ENCODE data around the gene KIF16B. TPM values are rescaled to one million over a fixed set of nuclear protein-coding genes. Genes with fewer than 3 reads are reported as not detected.

The KIF16B gene
- total and polyA plus RNA-seq, 4 donors = 5.9 to 20.3 (median 9.6) TPM

DNA sequence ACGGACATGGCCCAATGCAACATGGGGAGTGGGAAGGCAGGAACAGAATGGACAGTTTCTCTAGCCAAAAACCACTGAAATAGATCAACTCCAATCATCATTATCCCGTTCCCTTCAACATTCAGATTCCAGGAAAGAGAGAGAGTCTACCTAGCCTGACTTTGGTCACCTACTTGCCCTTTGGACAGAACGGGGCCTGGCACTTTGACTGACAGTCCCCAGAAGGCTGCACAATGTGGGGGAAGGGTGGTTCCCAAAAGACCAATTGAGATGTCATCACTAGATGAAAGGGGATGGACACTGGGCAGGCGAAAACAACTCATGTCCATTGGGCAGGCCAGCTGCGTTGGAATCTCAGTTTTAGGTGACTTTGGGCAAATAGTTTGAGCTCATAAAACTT, 15.0 kb upstream of the KIF16B start:
- DNase-seq (no peak), ATAC-seq (ENCODE audit: insufficient read depth, low FRiP score) (no peak)
- no peak overlapping the region for H3K27ac ChIP-seq (ENCODE audit: low read depth in 1 of 2, low read length in 1 of 2)
- peaks cover 0 to 5% (median 0%) of the 10 kb centered on the region in 3 donors for H3K27me3 ChIP-seq (ENCODE audit: control insufficient read depth in 3 of 3, insufficient read depth in 3 of 3, low read length in 2 of 3)
- no peak overlapping the region for H3K4me3 ChIP-seq
- TF ChIP-seq, protein P1, sequence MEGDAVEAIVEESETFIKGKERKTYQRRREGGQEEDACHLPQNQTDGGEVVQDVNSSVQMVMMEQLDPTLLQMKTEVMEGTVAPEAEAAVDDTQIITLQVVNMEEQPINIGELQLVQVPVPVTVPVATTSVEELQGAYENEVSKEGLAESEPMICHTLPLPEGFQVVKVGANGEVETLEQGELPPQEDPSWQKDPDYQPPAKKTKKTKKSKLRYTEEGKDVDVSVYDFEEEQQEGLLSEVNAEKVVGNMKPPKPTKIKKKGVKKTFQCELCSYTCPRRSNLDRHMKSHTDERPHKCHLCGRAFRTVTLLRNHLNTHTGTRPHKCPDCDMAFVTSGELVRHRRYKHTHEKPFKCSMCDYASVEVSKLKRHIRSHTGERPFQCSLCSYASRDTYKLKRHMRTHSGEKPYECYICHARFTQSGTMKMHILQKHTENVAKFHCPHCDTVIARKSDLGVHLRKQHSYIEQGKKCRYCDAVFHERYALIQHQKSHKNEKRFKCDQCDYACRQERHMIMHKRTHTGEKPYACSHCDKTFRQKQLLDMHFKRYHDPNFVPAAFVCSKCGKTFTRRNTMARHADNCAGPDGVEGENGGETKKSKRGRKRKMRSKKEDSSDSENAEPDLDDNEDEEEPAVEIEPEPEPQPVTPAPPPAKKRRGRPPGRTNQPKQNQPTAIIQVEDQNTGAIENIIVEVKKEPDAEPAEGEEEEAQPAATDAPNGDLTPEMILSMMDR (IDR thresholded peaks at IDR 0.05; ENCODE audit: control extremely low read depth, extremely low read depth) = no peak
- no peak overlapping the region for H3K9ac ChIP-seq (ENCODE audit: insufficient read depth in 1 of 2, low read length in 2 of 2)
- WGBS, 2 donors = 88 to 92% methylated on average over 5 of the region's 5 CpGs
- H3K36me3 ChIP-seq (ENCODE audit: control insufficient read depth in 4 of 4, insufficient read depth in 4 of 4, low read length in 4 of 4) = no peaks in the 10 kb centered on the region
- peaks cover 0 to 7% (median 0%) of the 10 kb centered on the region in 5 donors for H3K4me1 ChIP-seq (ENCODE audit: control insufficient read depth in 5 of 5, insufficient read depth in 5 of 5, low read length in 5 of 5)
- H3K9me3 ChIP-seq (ENCODE audit: control insufficient read depth in 4 of 4, insufficient read depth in 3 of 4, low read length in 3 of 4) = peaks cover 0 to 5% (median 0%) of the 10 kb centered on the region in 4 donors

DNA sequence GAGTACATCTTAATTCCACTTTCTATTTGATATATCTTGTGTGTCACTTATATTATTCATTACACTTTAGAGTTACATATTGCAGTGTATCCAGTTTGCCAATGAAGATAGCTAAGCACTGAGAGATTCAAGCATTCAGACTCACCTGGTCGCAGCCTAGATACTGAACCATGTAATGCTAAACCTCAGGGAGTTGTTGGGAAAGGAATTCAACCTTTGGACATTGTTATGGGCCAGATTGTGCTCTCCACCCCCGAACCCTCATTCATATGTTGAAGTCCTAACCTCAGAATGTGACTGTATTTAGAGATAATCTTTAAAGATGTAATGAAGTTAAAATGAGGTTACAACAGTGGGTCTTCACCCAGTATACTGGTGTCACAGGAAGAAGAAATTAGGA, 13.8 kb upstream of the KIF16B start:
- H3K4me1 ChIP-seq (ENCODE audit: control insufficient read depth in 5 of 5, insufficient read depth in 5 of 5, low read length in 5 of 5) = peaks cover 0 to 7% (median 0%) of the 10 kb centered on the region in 5 donors
- H3K36me3 ChIP-seq (ENCODE audit: control insufficient read depth in 4 of 4, insufficient read depth in 4 of 4, low read length in 4 of 4) = no peaks in the 10 kb centered on the region
- DNase-seq (no peak), ATAC-seq (ENCODE audit: insufficient read depth, low FRiP score) (no peak)
- H3K9ac ChIP-seq (ENCODE audit: insufficient read depth in 1 of 2, low read length in 2 of 2) = no peak overlapping the region
- no peak overlapping the region for H3K27ac ChIP-seq (ENCODE audit: low read depth in 1 of 2, low read length in 1 of 2)
- H3K9me3 ChIP-seq (ENCODE audit: control insufficient read depth in 4 of 4, insufficient read depth in 3 of 4, low read length in 3 of 4) = peaks cover 0 to 5% (median 0%) of the 10 kb centered on the region in 4 donors
- H3K27me3 ChIP-seq (ENCODE audit: control insufficient read depth in 3 of 3, insufficient read depth in 3 of 3, low read length in 2 of 3) = peaks cover 0 to 5% (median 0%) of the 10 kb centered on the region in 3 donors
- H3K4me3 ChIP-seq = no peak overlapping the region
- TF ChIP-seq, protein P1 (IDR thresholded peaks at IDR 0.05; ENCODE audit: control extremely low read depth, extremely low read depth) = no peak
- 77 to 85% methylated on average over 2 of the region's 2 CpGs for WGBS, 2 donors

DNA sequence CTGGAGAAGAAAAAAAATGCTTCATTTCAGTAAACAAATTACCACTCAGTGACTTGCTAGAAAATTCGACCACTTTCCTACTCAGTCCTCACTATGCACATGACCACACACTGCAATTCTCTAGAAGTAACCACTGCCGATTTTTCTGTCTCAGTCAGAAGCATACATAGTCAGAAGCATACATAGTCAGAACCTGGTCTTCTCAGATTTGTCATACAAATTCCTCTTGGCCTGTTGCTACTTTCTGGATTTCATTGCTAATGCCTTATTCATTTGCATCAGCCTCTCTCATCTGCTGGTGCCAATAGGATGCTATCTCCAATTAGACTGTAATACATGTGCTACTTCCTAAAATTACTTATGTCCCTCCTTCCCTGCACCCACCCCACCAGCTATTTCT, 10.2 kb upstream of the KIF16B start:
- no peaks in the 10 kb centered on the region for H3K27me3 ChIP-seq (ENCODE audit: control insufficient read depth in 3 of 3, insufficient read depth in 3 of 3, low read length in 2 of 3)
- no peak overlapping the region for H3K9ac ChIP-seq (ENCODE audit: insufficient read depth in 1 of 2, low read length in 2 of 2)
- peaks cover 0 to 2% (median 0%) of the 10 kb centered on the region in 4 donors for H3K9me3 ChIP-seq (ENCODE audit: control insufficient read depth in 4 of 4, insufficient read depth in 3 of 4, low read length in 3 of 4)
- no peak overlapping the region for H3K4me3 ChIP-seq
- WGBS, 2 donors = 74 to 83% methylated on average over 2 of the region's 2 CpGs
- DNase-seq (no peak), ATAC-seq (ENCODE audit: insufficient read depth, low FRiP score) (no peak)
- TF ChIP-seq, protein P1 (IDR thresholded peaks at IDR 0.05; ENCODE audit: control extremely low read depth, extremely low read depth) = no peak
- peaks cover 0 to 20% (median 4%) of the 10 kb centered on the region in 5 donors for H3K4me1 ChIP-seq (ENCODE audit: control insufficient read depth in 5 of 5, insufficient read depth in 5 of 5, low read length in 5 of 5)
- no peaks in the 10 kb centered on the region for H3K36me3 ChIP-seq (ENCODE audit: control insufficient read depth in 4 of 4, insufficient read depth in 4 of 4, low read length in 4 of 4)
- H3K27ac ChIP-seq (ENCODE audit: low read depth in 1 of 2, low read length in 1 of 2) = no peak overlapping the region

DNA sequence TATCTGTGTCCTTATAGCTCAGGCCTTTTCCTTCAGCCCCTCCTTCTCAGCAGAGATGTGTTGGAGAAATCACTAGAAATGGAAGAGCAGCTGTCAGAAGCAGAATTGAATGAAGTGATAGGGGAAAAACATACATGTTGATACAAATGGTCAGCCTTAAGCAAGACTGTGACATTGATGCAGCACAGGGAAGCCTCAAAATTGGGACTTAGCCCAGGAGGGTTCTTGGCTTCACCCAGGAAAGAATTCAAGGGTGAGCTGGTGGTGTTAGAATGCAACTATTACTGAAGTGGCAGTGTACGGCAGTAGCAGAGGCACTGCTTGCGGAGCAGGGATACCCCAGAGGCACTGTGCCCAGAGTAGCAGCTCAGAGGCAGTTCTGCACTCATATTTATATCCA, 8.0 kb upstream of the KIF16B start:
- TF ChIP-seq, protein P1 (IDR thresholded peaks at IDR 0.05; ENCODE audit: control extremely low read depth, extremely low read depth) = no peak
- Histone ChIP-seq H3K27ac (ENCODE audit: low read depth in 1 of 2, low read length in 1 of 2) (no peak overlapping the region), H3K9me3 (ENCODE audit: control insufficient read depth in 4 of 4, insufficient read depth in 3 of 4, low read length in 3 of 4) (no peaks in the 10 kb centered on the region), H3K4me3 (no peak overlapping the region), H3K4me1 (ENCODE audit: control insufficient read depth in 5 of 5, insufficient read depth in 5 of 5, low read length in 5 of 5) (peaks cover 0 to 20% (median 4%) of the 10 kb centered on the region in 5 donors), H3K36me3 (ENCODE audit: control insufficient read depth in 4 of 4, insufficient read depth in 4 of 4, low read length in 4 of 4) (no peaks in the 10 kb centered on the region), H3K9ac (ENCODE audit: insufficient read depth in 1 of 2, low read length in 2 of 2) (no peak overlapping the region), H3K27me3 (ENCODE audit: control insufficient read depth in 3 of 3, insufficient read depth in 3 of 3, low read length in 2 of 3) (no peaks in the 10 kb centered on the region)
- 82 to 89% methylated on average over 2 of the region's 2 CpGs for WGBS, 2 donors
- DNase-seq = no peak
- no peak for ATAC-seq (ENCODE audit: insufficient read depth, low FRiP score)
